ENCODE measurements around the gene UST.

- TF ChIP-seq, protein P1, sequence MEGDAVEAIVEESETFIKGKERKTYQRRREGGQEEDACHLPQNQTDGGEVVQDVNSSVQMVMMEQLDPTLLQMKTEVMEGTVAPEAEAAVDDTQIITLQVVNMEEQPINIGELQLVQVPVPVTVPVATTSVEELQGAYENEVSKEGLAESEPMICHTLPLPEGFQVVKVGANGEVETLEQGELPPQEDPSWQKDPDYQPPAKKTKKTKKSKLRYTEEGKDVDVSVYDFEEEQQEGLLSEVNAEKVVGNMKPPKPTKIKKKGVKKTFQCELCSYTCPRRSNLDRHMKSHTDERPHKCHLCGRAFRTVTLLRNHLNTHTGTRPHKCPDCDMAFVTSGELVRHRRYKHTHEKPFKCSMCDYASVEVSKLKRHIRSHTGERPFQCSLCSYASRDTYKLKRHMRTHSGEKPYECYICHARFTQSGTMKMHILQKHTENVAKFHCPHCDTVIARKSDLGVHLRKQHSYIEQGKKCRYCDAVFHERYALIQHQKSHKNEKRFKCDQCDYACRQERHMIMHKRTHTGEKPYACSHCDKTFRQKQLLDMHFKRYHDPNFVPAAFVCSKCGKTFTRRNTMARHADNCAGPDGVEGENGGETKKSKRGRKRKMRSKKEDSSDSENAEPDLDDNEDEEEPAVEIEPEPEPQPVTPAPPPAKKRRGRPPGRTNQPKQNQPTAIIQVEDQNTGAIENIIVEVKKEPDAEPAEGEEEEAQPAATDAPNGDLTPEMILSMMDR (IDR thresholded peaks at IDR 0.05): no peak
- no peak for TF ChIP-seq POLR2AphosphoS5 (IDR thresholded peaks at IDR 0.05)
These were observed 118.1 kb downstream of the UST start for GRCh38 chr6:148864941-148865340.
